Measurements from ENCODE around the gene SPAG5.
"Not testable (repeated sequence)": the region's sequence is repeated elsewhere in the genome, so short reads cannot be mapped to it uniquely, and the experiment has no call there.

Gene SPAG5

DNA sequence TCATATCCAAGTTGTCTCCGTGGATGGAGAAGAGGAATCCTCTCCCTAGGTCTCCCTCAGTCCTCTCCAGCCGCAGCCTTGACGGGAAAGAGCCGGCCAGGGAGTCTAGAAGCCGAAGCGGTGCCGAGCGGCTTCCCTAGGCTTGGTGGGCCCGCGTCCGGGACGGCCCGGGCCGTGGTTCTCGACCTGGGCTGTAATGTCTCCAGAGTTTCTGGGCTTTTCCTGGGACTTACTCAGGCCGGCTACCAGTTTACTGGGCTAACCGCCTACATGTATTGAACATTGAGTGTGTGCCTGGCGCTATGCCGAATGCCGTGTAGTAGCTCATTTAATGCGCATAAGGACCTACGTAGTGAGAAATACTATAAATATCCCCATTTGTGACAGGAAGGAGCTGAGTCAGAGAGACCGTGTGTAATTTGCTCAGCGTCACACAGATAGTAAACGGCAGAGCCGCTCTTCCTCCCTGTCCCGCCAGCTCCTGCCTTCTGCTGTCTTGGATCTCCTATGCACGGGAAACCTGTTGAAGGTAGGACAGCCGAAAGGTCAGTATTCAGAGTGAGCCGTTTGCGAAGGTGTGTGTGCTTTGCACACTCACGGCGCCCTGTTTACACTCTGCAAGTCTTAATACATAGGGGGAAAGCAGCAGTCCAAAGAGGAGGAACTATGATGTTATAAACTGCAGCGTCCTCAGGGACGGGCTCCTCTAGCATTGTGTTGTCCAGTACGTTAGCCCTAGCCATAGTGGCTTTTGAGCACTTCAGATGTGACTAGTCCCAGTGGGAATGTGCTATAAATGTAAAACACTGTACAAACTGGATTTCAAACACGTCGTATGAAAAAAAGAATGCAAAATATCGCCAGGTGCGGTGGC, 723 bp upstream of the SPAG5 start:
- DNase-seq: peak; percentile 22

DNA sequence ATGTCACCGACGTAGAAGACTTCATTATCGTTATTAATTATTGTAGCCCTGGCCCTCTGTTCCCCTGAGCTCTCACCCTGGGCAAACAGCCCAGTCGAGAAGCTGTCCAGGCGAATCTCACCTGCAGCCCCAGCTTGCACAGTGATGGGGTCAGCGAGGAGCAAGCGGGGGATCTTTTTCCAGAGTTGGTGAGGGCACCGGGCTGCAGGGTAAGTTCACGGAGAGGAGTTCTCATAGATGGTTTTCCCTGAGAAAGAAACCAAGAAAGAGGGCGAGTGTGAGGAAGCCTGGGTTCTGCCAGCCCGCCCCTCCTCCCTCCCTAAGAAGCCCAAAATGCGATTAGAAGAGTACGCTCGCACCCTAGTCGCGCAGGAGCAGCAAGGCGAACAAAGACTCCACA, 436 bp downstream of the SPAG5 start:
- DNase-seq: no peak

DNA sequence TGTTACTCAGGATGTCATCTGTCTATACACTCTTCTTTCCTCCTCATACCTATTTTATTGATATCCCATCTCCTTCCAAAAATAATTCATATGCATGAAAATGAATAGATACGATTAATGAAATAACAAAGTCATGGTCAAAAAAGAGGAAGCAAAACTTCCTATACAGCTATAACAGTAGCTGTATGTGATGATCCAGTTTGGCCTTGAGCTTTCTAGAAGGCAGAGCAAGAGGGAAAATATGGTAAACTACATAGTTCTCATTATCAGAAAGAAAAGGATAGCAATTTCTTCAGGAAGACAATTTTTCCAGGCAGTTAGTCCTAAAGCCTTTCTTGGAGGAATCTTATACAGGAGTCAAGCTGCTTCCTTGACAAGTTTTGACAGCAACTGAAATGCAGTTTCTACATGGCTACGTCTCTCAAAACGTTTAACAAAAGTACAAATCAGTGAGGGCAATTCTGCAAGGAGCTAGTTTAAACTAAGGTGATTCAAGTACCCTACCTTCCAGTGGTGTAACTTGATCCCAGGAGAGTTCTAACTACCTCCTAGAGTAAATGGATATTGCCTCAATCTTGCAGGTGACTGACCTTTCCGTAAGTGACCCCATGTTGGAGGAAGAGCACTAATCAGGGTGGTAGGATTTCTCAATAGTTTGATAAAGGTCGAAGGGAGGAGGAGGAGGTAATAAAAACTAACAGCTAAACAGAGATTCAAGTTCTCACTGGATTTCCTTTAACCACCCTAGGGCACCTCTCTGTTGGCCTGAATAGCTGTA, 1.0 kb downstream of the SPAG5 start:
- no peak for DNase-seq

DNA sequence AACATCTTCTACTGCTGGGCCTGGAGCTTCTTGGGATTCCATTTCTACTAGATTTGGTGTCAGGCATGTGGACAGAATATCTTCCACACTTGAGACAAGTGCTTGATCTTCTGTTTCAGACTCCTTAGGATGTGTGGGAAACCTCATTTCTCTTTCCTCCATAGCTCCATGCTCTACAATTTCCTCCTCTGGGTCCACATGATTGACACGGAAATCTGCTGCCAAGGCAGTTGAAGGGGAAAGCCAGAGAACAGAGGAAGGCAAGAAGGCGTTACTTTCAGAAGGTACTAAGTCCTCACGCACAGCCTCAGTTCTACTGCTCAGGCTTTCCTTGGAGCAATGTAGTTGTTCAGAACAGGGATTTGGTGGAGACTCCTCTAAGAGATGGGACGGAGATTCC, 6.6 kb downstream of the SPAG5 start:
- no peak for DNase-seq

DNA sequence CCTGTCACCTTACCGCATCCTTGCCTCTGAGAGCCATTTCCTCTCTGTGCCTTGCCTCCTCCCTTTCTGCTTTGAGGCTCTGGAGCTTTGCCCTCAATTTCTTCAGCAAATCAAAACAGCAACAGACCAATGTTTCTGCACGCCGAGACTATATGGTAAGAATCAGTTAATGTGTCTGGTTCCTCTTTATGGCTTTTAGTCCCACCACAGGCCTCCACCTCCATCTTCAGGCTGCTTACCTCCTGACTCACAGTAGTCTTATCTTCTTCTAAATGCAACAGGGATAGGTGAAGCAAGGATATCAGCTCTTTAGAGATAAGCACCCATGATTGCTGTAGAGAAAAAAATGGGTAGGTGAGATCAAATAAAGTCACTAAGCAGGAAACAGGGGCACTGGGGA, 13.0 kb downstream of the SPAG5 start:
- no peak for DNase-seq

DNA sequence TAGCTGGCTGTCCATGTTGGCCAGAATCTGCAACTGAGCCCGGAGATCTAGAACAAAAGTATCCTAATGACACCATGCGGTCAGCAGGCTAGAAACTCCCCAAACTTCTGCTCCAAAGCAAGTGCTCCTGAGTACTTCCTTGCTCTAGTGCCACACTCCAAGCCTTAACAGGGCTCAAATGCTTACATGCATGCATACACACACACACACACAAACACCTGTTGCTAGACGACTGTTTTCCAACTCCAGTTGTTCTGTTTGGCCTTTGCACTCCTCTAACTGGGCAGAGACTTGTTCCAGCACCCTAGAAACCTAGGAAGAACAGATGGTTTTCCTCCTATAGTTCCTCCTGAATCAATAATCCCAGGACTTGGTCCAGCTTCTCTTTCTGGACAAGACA, 14.4 kb downstream of the SPAG5 start:
- no peak for DNase-seq

DNA sequence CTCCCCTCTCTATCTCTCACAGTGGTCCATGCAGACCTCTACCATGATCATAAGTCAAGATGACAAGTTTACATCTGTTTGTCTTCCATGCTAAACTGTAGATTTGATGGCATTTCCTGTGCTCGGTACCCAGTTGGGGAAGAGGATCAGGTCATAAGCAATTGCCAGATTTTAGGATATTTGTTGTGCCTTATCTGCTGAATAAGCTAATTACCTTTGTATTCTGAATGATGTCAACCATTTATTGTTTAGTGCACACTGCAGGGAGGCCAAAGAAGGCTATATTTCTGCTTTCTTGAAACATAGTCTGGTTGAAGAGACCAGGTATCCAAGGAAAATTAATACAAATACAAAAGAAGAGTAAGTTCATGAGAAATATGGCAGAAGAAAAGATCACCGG, 16.3 kb downstream of the SPAG5 start:
- DNase-seq: no peak

DNA sequence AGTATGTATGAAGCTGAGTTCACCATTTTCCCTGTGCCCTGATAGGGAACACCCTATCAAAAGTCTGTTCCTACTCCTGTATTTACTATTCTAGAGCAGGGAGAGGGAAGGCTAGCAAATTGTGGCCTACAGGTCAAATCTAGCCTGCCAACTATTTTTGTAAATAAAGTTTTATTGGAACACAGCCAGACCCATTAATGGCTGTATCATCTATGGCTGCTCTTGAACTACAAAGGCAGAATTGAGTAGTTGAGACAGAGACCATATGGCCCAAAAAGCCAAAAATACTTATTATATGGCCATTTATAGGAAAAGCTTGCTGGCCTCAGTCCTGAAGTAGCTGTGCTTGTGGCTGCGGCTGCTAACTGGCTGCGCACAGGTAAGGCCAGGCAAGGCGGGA, 17.9 kb downstream of the SPAG5 start:
- no peak for DNase-seq

DNA sequence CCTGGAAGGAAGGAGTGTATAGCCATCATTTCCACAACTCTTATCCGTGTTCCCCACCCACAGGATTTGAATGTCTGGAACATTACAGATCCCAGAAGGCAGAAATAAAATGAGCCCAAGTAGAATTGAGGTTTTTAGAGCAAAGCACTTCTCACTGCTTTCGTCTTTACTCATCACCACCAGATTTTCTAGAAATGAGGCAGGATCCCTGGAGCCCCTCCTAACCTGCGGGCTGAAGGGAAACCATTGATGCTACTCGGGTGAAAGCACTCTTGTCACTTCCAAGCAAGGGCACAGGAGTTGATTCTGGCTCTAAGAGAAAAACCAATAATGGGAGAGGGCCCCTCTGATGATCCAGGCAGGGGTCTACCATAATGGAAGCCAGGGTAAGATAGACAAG, 19.3 kb downstream of the SPAG5 start:
- no peak for DNase-seq

DNA sequence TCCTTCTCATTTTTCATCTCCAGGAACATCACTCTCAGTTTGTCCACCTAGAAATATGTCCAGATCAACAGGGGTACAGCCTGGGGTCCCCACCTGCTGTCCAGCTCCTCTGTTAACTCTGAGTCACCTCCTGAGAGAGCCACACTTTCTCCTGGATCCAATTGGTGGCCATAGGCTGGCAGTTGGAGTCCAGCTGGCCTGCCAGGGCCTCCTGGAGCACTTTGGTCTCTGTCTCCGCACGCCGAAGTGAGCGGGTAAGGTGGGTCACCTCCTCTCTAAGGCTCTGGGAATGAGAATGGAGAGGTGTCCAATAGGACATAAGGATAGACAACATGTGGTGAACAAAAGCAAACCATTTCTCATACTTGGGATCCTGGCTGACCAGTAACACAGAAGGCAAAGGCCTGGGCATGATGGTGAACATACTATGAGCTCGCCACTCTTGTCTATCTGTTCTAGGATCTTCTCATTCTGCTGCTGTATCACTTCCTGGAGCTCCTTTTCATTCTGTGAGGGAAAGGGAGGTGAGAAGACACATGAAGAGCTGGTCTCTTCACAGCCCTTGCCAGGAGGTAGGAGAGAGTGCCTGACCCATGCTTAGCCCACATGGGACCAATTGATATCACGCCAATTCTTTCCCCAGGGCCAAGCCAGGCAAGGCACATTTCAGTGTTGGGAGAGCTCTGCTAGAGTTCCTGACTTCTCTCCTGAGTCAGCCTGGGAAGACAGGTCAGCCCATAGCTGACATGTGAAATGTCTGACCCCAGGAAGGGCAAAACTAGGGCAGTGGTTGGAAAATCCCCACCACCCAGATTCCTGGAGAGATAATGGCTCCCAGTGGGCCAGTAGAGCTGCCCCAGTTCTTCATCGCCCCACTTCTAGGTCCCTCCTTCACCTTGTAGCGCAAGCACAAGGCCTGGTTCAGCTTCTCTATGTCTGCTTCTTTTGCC, 20.3 kb downstream of the SPAG5 start:
- DNase-seq: no peak

DNA sequence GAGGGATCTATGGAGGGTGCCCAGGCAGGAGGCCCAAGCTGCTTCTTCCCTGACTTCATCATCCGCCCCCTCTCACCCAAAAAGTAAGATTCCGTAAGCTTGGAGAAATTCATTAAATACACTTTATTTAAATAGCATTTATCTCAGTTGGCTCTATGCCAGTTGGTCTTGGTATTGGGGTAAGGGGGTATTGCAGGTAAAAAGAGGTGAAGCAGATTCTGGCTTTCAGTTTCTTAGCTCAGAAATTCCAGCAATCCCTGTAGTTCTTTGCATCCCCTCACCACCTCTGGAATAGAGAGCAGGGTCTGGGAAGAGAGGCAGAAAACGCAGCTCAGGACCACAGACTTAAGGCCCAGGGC, 21.4 kb downstream of the SPAG5 start:
- DNase-seq: no peak

DNA sequence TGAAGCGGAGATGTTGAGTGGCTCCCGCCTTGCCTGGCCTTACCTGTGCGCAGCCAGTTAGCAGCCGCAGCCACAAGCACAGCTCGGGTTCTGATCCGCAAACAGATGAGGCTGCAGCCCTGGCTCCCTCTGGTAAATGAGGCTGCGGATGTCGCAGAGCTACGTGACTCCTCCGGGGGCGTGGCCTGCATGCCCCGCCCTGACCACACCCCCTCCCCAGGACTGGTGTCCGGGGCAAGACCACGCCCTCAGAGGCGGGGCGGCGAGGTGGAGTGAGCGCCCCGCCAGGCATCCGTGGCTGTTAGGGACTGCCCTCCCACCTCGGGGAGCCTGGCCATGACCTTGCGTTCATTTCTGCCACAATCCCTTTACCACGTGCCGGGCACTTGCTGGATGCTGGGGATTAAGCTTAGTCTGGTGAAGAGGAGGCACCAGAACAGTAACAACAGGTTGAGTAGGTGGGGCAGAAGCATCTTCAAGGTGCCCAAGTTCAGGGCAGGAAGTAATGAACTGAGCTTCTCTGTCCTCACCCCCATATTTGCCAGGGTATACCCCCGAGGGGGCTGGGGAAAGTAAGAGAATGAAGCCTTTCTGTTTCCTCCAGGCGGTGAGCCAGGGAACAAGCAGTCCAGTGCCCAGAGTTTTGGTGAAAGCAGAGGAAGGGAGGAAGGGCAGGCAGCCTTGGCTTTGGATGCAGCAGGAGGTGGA, 21.9 kb downstream of the SPAG5 start, which contains the start of gene ALDOC:
Gene ALDOC, minus strand, starts transcription at position 138 of the 708 bp plus-strand sequence. CDS start 1,363 bp downstream, outside the sequence.
- DNase-seq: no peak

DNA sequence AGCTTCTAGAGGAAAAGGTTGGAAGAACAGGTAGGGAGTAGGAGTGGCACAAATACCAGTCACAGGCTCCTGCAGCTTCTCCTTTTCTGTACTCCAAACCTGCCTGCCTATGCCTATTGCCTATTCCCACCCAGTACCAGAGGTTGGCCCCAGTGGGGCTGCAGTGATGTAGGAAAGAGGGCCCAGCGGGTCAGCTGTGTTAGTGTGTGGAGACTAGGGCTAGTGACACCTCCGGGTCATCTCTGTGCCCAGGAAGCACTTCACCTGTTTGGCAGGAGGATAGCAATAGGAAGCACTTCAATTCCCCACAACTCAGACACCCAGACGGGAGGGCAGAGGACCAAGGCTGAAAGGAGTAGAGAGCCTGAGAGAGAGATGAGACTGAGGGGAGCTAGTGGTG, 22.8 kb downstream of the SPAG5 start:
- not testable (repeated sequence) for DNase-seq

DNA sequence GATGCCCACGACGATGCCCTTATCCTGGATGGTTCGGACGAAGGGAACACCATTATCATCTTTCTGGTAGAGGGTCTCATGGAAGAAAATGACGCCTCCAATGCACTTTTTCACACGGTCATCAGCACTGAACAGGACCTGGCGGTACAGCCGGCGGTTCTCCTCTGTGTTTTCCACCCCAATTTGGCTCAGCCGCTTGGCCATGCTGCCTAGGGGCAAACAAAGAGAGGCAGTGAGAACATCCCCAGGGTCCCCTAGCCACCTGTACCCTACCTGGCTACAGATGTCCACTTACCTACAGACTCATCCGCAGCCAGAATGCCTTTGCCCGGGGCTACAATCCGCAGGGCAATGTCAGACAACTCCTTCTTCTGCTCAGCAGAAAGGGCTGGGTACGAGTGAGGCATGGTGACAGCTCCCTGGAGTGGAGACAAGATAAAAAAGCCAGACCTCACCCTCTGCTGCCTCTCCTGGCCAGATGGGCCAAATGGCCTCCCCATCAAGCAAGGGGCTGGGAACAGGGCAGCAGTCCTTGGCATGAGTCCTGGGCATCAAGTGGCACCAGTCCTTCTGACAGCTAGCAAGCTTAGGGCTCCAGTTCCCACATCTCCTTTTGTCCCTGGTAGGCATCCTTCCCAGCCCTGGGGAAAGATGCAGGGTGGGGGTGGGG, 23.6 kb downstream of the SPAG5 start:
- DNase-seq: no peak

DNA sequence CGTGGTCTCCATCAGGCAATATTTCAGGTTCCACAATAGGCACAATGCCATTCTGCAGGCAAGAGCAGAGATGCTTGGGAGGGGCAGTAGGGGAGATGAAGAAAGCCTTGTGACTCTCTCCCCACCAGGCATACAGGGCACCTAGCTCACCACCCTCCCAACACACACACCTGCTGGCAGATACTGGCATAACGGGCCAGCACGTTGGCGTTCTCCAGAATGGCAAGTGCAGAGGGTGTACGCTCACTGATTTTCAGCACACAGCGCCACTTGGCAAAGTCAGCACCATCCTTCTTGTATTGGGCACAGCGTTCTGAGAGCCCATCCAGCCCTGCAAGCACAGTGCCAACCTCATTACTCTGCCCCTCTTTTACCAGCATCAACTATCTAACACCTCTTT, 24.3 kb downstream of the SPAG5 start:
- no peak for DNase-seq

DNA sequence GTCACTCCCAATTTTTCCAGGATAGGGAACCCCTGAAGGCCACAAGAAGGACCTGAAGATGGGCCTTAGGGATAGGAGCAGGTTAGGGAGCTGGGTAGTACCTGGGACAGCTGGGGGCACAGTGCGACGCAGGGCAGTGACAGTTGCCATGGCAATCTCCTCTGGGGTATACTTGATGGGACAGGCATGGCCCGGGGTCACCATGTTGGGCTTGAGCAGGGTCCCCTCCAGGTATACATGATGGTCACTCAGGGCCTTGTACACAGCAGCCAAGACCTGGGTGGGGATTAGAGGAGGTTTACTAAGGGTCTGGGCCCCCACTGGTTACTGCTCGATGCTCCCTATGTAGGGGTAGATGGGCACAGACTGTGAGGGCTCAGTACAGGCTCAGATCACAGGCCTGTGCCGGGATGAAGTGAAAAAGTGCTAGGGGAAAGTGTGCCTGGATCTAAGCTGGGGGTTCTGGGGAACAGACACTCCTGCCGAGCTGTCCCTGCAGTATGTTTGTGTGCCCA, 24.8 kb downstream of the SPAG5 start:
- no peak for DNase-seq

DNA sequence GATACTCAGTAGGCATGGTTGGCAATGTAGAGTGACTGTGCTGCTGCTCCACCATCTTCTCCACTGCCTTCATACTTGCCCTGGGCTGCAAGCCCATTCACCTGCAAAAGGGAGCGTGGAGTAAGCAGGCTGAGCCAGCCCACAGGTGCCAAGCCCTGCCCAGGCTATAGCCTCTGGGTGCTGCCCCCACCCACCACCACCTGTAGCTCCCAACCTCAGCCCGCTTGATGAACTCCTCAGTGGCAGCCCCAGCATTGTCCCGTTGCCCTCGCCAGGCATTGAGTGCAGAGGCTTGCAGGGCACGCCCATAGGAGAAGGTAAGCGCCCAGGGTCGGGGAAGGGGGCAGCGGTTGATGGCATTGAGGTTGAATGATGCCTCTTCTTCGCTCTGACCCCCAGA, 25.3 kb downstream of the SPAG5 start:
- no peak for DNase-seq

DNA sequence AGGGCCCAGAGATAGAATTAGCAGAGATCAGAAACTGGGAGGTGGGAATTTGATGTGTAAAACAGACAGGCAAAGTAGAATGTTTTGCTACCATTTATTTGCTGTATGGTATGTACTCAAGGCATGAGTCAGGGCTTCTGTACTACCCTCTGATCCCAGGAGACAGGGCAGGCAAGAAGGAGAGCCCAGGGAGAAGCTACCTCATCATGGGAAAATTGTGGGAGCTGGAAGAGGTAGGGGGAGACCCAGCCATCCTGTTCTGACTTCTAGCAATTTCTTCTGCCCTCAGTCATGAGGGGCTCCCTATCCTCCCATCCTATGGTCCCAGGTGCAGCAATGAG, 25.8 kb downstream of the SPAG5 start:
- no peak for DNase-seq

DNA sequence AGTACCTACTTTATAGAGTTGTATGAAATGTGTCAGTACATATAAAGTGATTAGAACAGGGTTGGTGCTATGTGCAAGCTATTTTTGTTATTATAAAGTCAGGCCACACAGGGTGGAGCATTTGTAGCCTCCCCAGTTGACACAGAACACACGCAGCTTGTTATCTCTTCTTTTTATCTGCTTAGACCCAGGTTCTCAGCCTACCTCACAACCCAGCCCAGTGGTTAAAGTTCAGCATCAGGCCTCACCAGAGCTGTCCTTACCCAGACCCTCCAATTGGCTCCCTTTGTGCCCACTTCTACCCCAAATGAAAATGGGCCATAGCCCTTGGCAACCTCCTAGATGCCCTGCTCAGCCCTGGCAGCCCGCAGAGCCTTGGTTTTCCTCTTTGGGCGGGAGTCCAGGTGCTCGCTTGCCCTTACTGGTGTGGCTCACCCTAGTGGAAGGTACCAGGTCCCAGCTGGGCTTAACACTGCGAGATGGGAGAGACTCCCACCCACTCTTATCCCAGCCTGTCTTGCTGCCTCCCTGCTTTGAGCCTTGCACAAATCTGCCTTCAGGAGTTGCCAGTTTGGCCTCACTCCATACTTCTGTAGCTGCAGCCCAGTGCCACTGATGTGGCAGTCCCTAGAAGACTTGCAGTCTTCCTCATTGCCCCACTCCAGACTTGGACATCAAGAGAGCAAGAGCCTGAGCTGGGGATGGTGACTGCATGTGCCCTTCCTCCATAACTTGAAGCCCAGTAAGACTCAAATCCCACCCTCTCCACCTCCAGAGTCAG, 26.4 kb downstream of the SPAG5 start:
- DNase-seq: no peak

DNA sequence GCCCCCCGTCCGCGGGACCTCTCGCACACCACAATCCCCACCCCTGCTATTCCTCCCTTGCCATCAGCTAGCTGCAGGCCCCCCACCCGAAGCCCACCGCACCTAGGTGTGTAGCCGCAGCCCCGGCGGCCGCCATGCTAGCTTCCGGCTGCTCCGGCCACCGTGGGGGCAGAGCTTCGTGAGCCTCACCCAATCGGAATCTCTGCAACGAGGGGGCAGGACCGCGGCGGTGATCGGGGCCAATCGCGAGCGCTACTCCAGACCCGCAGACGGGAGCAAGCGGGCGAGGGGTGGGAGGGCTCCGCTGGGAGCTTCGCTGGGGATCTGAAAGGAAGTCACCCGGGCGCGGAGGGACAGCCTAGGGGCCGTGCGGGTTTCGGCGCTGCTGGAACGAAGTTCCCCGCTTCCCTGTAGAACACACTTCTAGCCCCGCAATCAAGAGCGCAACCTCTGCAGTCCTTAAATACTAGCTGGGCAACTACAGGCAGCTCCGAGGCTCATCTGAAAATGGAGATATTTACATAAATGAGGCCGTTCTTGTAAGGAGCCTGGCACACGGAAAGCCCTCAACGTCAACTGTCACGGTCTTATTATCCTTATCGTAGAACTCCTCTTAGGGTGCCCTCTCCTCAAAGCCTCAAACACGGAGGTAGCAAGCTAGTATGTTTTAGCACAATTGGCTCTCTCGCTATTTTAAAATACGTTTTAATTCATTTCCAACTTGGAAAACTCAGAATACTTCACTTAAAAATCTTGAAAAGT, 27.3 kb downstream of the SPAG5 start, which contains the start of gene PIGS:
Gene PIGS, minus strand, starts transcription at position 164 of the 762 bp plus-strand sequence. Its CDS starts 28 bp downstream, at position 136.
- peak; percentile 83 for DNase-seq
